ENCODE data around the gene LCE3C.

LCE3C gene

DNA sequence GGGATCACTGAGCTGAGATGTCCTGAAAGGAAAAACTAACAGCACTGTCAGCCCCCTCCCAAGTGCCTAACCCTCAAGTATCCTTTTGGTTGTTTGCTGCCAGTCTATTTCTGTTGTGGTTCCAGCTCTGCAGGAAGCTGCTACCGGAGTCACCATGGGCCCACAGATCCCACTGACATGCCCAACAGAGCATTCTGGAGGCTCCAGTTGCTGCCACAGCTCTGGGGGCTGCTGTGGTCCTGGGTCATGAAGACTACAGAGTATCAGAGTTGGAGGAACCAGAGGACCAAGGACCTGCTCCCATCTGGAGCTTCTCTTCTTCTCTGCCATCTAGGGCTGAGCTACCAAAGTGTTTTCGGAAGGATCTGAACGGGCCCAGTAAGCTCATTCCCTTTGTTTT, 22.0 kb downstream of the LCE3C start:
- H3K27ac ChIP-seq (ENCODE audit: low read depth, low read length): no peak overlapping the region

GRCh38 chr1:152622803-152623202, 22.8 kb downstream of the LCE3C start, which contains the start of gene LCE3A:
Gene LCE3A, minus strand, starts transcription at chr1:152623103. Its CDS starts 0 bp downstream, at chr1:152623103.
- 0 out of 2 replicates have a peak within 1 kb of the TSS, but pooled peaks have one; percentile 9 for H3K4me3 ChIP-seq (ENCODE audit: low read depth, low read length)
- peaks cover 24% of the 10 kb centered on the region for H3K27me3 ChIP-seq (ENCODE audit: control insufficient read depth, insufficient read depth, low read length)
- H3K36me3 ChIP-seq (ENCODE audit: control insufficient read depth, insufficient read depth, low read length): no peaks in the 10 kb centered on the region
- H3K9me3 ChIP-seq (ENCODE audit: control insufficient read depth, insufficient read depth, low read depth, low read length): peaks cover 62% of the 10 kb centered on the region
- no peaks in the 10 kb centered on the region; the same call in 1 of the 2 replicates for H3K4me1 ChIP-seq (ENCODE audit: control insufficient read depth, insufficient read depth, low read length)
- H3K27ac ChIP-seq (ENCODE audit: low read depth, low read length): no peak within 1 kb of the TSS
- H3K9ac ChIP-seq (ENCODE audit: low read length): no peak within 1 kb of the TSS

More for the DNA sequence above, 22.0 kb downstream of the LCE3C start:
- no peaks in the 10 kb centered on the region for H3K36me3 ChIP-seq (ENCODE audit: control insufficient read depth, insufficient read depth, low read length)
- peaks cover 61% of the 10 kb centered on the region for H3K9me3 ChIP-seq (ENCODE audit: control insufficient read depth, insufficient read depth, low read depth, low read length)
- H3K4me1 ChIP-seq (ENCODE audit: control insufficient read depth, insufficient read depth, low read length): no peaks in the 10 kb centered on the region; the same call in 1 of the 2 replicates
- H3K9ac ChIP-seq (ENCODE audit: low read length): no peak overlapping the region
- no peak overlapping the region for H3K4me3 ChIP-seq (ENCODE audit: low read depth, low read length)
- H3K27me3 ChIP-seq (ENCODE audit: control insufficient read depth, insufficient read depth, low read length): peaks cover 16% of the 10 kb centered on the region

DNA sequence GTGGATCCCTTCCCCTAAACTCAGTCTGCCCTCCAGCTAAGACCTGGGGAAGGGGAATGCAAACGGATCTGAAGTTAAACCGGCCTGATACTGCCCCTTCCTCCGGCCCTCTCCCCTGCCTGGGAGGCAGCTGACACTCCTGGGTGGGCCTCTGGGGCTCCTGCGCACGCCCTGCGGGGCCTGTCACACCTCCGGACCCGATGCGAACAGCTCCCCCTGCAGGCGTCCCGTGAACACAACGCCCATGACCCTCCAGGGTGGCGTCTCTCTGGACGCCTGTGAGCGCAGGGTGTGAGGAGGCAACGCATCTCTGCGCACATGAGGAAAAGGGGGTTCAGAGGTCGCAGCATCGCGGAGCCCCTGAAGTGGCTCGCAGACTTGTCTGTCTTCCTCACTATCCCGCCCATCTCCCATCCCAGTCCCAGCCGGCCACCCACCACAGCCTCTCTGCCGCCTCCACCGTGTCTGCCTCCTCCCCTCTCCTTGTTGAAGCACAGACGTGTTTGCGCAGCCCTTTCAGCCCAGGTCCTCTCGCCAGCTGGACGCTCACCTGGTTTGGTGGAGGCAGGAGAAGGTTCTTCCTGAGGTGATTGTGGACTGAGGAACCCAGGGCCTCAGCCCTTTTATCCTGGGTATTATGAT, 23.3 kb downstream of the LCE3C start:
- Histone ChIP-seq H3K36me3 (ENCODE audit: control insufficient read depth, insufficient read depth, low read length) (no peaks in the 10 kb centered on the region), H3K9ac (ENCODE audit: low read length) (no peak overlapping the region), H3K4me1 (ENCODE audit: control insufficient read depth, insufficient read depth, low read length) (no peaks in the 10 kb centered on the region; the same call in 1 of the 2 replicates), H3K27me3 (ENCODE audit: control insufficient read depth, insufficient read depth, low read length) (peaks cover 27% of the 10 kb centered on the region), H3K9me3 (ENCODE audit: control insufficient read depth, insufficient read depth, low read depth, low read length) (peaks cover 61% of the 10 kb centered on the region), H3K4me3 (ENCODE audit: low read depth, low read length) (0 out of 2 replicates have a peak overlapping the region, but pooled peaks have one; percentile 9), H3K27ac (ENCODE audit: low read depth, low read length) (no peak overlapping the region)

DNA sequence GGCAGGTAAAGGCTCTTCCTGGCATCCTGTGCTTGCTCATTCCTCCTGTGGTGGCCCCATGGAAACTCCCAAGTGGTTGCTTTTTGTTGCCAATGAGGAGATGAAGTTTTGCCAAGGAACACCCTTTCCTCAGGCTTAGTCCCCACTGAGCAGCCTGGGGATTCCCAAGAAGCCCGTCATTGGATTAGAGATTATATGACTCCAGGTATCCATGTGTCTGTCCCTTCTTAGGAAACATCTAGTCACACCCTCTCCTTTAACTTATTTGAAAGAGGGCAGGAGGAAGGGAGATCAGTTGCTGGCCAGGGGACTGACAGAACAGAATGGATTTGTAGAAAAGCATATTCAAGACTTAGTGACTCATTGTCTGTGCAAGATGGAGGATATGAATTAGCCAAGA, 26.7 kb downstream of the LCE3C start:
- Histone ChIP-seq H3K27me3 (ENCODE audit: control insufficient read depth, insufficient read depth, low read length) (peaks cover 27% of the 10 kb centered on the region), H3K9ac (ENCODE audit: low read length) (no peak overlapping the region), H3K9me3 (ENCODE audit: control insufficient read depth, insufficient read depth, low read depth, low read length) (peaks cover 47% of the 10 kb centered on the region; the same call in 1 of the 2 replicates), H3K27ac (ENCODE audit: low read depth, low read length) (no peak overlapping the region), H3K4me1 (ENCODE audit: control insufficient read depth, insufficient read depth, low read length) (no peaks in the 10 kb centered on the region; the same call in 1 of the 2 replicates), H3K4me3 (ENCODE audit: low read depth, low read length) (no peak overlapping the region), H3K36me3 (ENCODE audit: control insufficient read depth, insufficient read depth, low read length) (no peaks in the 10 kb centered on the region)

DNA sequence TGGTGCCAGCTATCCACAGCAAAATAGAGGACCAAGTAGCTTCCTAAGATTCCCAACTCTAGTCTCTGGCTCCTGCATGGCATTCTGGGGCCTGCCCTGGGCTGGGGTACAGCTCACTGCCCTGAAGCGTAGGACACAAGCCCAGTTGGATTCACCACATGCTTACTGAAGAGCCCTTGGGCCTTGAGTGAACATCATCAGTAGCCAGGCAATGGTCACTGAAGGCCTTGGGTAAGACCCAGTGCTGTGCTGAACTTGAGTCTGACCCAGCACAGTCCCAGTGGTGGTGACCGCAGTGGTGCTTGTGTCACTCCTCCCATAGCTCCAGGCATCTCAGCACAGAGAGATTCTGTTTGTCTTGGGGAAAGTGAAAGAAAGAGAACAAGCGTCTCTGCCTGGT, 30.6 kb downstream of the LCE3C start:
- no peak overlapping the region for H3K27ac ChIP-seq (ENCODE audit: low read depth, low read length)
- peaks cover 43% of the 10 kb centered on the region; the same call in 1 of the 2 replicates for H3K9me3 ChIP-seq (ENCODE audit: control insufficient read depth, insufficient read depth, low read depth, low read length)
- H3K4me3 ChIP-seq (ENCODE audit: low read depth, low read length): no peak overlapping the region
- H3K27me3 ChIP-seq (ENCODE audit: control insufficient read depth, insufficient read depth, low read length): peaks cover 15% of the 10 kb centered on the region; the same call in 1 of the 2 replicates
- H3K36me3 ChIP-seq (ENCODE audit: control insufficient read depth, insufficient read depth, low read length): no peaks in the 10 kb centered on the region
- H3K4me1 ChIP-seq (ENCODE audit: control insufficient read depth, insufficient read depth, low read length): no peaks in the 10 kb centered on the region
- no peak overlapping the region for H3K9ac ChIP-seq (ENCODE audit: low read length)

DNA sequence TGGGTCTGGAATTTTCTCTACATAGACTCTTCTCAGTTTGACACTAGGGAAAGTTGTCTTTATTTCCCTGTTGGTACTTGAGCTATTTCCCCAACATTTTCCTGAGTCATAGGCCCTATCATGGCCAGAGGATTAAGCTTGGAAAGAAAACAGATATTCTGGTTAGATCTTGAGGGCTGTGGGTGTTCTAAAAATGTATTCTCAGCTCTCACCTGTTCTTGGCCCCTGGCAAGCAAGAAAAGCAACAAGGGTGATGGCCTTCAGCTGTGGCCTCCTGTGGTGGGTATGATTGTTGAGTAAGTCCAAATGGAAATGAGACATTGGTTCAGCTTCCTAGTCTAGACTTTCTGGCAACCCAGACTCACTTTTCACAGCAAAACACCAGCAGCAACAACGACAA, 40.3 kb downstream of the LCE3C start:
- H3K27me3 ChIP-seq (ENCODE audit: control insufficient read depth, insufficient read depth, low read length): peaks cover 4% of the 10 kb centered on the region; the same call in 1 of the 2 replicates
- no peak overlapping the region for H3K9ac ChIP-seq (ENCODE audit: low read length)
- no peak overlapping the region for H3K27ac ChIP-seq (ENCODE audit: low read depth, low read length)
- H3K9me3 ChIP-seq (ENCODE audit: control insufficient read depth, insufficient read depth, low read depth, low read length): peaks cover 30% of the 10 kb centered on the region; the same call in 1 of the 2 replicates
- H3K36me3 ChIP-seq (ENCODE audit: control insufficient read depth, insufficient read depth, low read length): no peaks in the 10 kb centered on the region
- H3K4me3 ChIP-seq (ENCODE audit: low read depth, low read length): no peak overlapping the region
- H3K4me1 ChIP-seq (ENCODE audit: control insufficient read depth, insufficient read depth, low read length): no peaks in the 10 kb centered on the region

DNA sequence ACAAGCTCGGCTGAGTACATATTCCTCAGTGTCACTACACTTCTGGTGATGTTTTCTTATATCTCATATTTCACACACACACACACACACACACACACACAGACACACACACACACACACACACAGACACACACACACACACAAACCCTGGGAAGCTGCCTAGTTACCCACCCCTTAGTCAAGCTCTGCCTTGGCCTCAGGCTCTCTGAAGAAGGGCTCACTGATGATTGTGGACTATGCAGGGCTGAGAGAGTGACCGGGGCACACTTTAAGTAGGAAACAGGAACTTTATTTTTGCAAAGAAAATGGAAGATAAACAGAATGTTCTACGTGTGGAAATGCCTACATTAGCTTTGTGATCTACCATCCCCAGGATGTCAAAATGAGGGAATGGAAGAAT, 43.9 kb downstream of the LCE3C start:
- Histone ChIP-seq H3K9ac (ENCODE audit: low read length) (no peak overlapping the region), H3K4me1 (ENCODE audit: control insufficient read depth, insufficient read depth, low read length) (no peaks in the 10 kb centered on the region), H3K27ac (ENCODE audit: low read depth, low read length) (no peak overlapping the region), H3K36me3 (ENCODE audit: control insufficient read depth, insufficient read depth, low read length) (no peaks in the 10 kb centered on the region), H3K9me3 (ENCODE audit: control insufficient read depth, insufficient read depth, low read depth, low read length) (peaks cover 25% of the 10 kb centered on the region; the same call in 1 of the 2 replicates), H3K4me3 (ENCODE audit: low read depth, low read length) (no peak overlapping the region), H3K27me3 (ENCODE audit: control insufficient read depth, insufficient read depth, low read length) (peaks cover 4% of the 10 kb centered on the region; the same call in 1 of the 2 replicates)

GRCh38 chr1:152645146-152645545, 45.1 kb downstream of the LCE3C start:
- Histone ChIP-seq H3K27me3 (ENCODE audit: control insufficient read depth, insufficient read depth, low read length) (peaks cover 4% of the 10 kb centered on the region; the same call in 1 of the 2 replicates), H3K4me1 (ENCODE audit: control insufficient read depth, insufficient read depth, low read length) (no peaks in the 10 kb centered on the region), H3K9ac (ENCODE audit: low read length) (no peak overlapping the region), H3K36me3 (ENCODE audit: control insufficient read depth, insufficient read depth, low read length) (no peaks in the 10 kb centered on the region), H3K9me3 (ENCODE audit: control insufficient read depth, insufficient read depth, low read depth, low read length) (peaks cover 25% of the 10 kb centered on the region; the same call in 1 of the 2 replicates), H3K4me3 (ENCODE audit: low read depth, low read length) (no peak overlapping the region), H3K27ac (ENCODE audit: low read depth, low read length) (no peak overlapping the region)

DNA sequence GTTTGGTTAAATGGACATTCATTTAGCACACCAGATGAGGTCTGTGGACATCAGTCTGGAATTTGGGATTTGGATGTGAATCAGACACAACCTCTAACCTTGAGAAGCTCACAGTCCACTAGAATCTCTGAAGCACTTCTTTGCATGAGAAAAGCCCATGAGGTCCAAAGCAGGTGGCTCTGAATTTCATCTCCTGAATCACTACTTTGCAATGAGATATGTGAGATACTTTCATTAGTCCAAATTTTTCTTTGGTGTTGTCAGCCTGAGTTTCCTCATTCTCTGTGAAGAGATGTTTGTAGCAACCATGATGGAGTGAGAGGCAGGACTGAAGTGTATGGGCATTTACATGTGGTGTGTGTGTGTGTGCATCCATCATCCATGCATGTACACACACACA, 46.6 kb downstream of the LCE3C start:
- H3K4me1 ChIP-seq (ENCODE audit: control insufficient read depth, insufficient read depth, low read length): no peaks in the 10 kb centered on the region
- H3K9me3 ChIP-seq (ENCODE audit: control insufficient read depth, insufficient read depth, low read depth, low read length): peaks cover 19% of the 10 kb centered on the region; the same call in 1 of the 2 replicates
- no peaks in the 10 kb centered on the region for H3K36me3 ChIP-seq (ENCODE audit: control insufficient read depth, insufficient read depth, low read length)
- no peak overlapping the region for H3K4me3 ChIP-seq (ENCODE audit: low read depth, low read length)
- no peak overlapping the region for H3K27ac ChIP-seq (ENCODE audit: low read depth, low read length)
- peaks cover 4% of the 10 kb centered on the region; the same call in 1 of the 2 replicates for H3K27me3 ChIP-seq (ENCODE audit: control insufficient read depth, insufficient read depth, low read length)
- no peak overlapping the region for H3K9ac ChIP-seq (ENCODE audit: low read length)

All from HUES6 (cell line).